SK-N-SH treated with all-trans-retinoic acid at 6 μM for 48 hours (cell line): ENCODE measurements around the gene DGKH.

Experiments used
- ATAC-seq: fragments of 200-7000 bp; cut with Tn5 transposase; 3 replicates; pipeline ENCODE4 v1.9.1; 2020; ENCODE audit warnings: mild to moderate bottlenecking, moderate library complexity
- ARNTL ChIP-seq: fragments of 450-650 bp; formaldehyde crosslinking; IDR thresholded peaks from 2 replicates; pipeline ENCODE4 v1.5.0; 2020; ENCODE audit warnings: low read depth, mild to moderate bottlenecking, moderate library complexity, borderline replicate concordance
- BACH2 ChIP-seq: fragments of 250-450 bp; sonication (Bioruptor Pico); IDR thresholded peaks from 2 replicates; pipeline ENCODE4 v1.9.0; 2021; ENCODE audit warnings: mild to moderate bottlenecking, borderline replicate concordance
- CSDC2 ChIP-seq: fragments of 250-450 bp; sonication (Bioruptor Pico); IDR thresholded peaks from 2 replicates; pipeline ENCODE4 v1.5.0; 2020; ENCODE audit warnings: mild to moderate bottlenecking, moderate library complexity
- CSRNP3 ChIP-seq: fragments of 250-450 bp; sonication (Bioruptor Pico); IDR thresholded peaks from 2 replicates; pipeline ENCODE4 v1.5.1; 2021; ENCODE audit warnings: mild to moderate bottlenecking, moderate library complexity
- ESRRG ChIP-seq: fragments of 250-450 bp; sonication (Bioruptor Pico); IDR thresholded peaks from 2 replicates; pipeline ENCODE4 v1.6.1; 2021; ENCODE audit warnings: mild to moderate bottlenecking
- GLIS3 ChIP-seq: fragments of 250-450 bp; sonication (Bioruptor Pico); IDR thresholded peaks from 2 replicates; pipeline ENCODE4 v1.5.0; 2020; ENCODE audit warnings: mild to moderate bottlenecking, moderate library complexity
- OSR1 ChIP-seq: fragments of 250-450 bp; sonication (Bioruptor Pico); IDR thresholded peaks from 2 replicates; pipeline ENCODE4 v1.8.0; 2022; ENCODE audit warnings: moderate library complexity, mild to moderate bottlenecking, inconsistent platforms
- PPARA ChIP-seq: fragments of 250-450 bp; sonication (Bioruptor Pico); IDR thresholded peaks from 2 replicates; pipeline ENCODE4 v1.5.0; 2020; ENCODE audit warnings: mild to moderate bottlenecking, borderline replicate concordance
- RARB ChIP-seq: fragments of 250-450 bp; sonication (Bioruptor Pico); IDR thresholded peaks from 2 replicates; pipeline ENCODE4 v1.8.0; 2021; ENCODE audit warnings: mild to moderate bottlenecking, moderate library complexity
- SNAI2 ChIP-seq: fragments of 250-450 bp; sonication (Bioruptor Pico); IDR thresholded peaks from 2 replicates; pipeline ENCODE4 v1.5.0; 2020; ENCODE audit warnings: mild to moderate bottlenecking, moderate library complexity
- TOX ChIP-seq: fragments of 250-450 bp; sonication (Bioruptor Pico); IDR thresholded peaks from 2 replicates; pipeline ENCODE4 v1.8.0; 2021; ENCODE audit warnings: mild to moderate bottlenecking, moderate library complexity, borderline replicate concordance
- TSHZ2 ChIP-seq: fragments of 250-450 bp; sonication (Bioruptor Pico); IDR thresholded peaks from 2 replicates; pipeline ENCODE4 v1.5.0; 2020; ENCODE audit warnings: mild to moderate bottlenecking, moderate library complexity
- ZC3H10 ChIP-seq: fragments of 250-450 bp; sonication (Bioruptor Pico); IDR thresholded peaks from 2 replicates; pipeline ENCODE4 v1.5.1; 2021; ENCODE audit warnings: mild to moderate bottlenecking, moderate library complexity
- ZFP3 ChIP-seq: fragments of 250-450 bp; sonication (Bioruptor Pico); IDR thresholded peaks from 2 replicates; pipeline ENCODE4 v1.5.0; 2020; ENCODE audit warnings: mild to moderate bottlenecking, moderate library complexity
- ZFP30 ChIP-seq: fragments of 450-650 bp; formaldehyde crosslinking; IDR thresholded peaks from 2 replicates; pipeline ENCODE4 v1.5.0; 2022; ENCODE audit warnings: mild to moderate bottlenecking, moderate library complexity
- ZNF565 ChIP-seq: fragments of 450-650 bp; formaldehyde crosslinking; conservative IDR thresholded peaks from 2 replicates; pipeline ENCODE4 v1.5.0; 2020; ENCODE audit warnings: low read depth, mild to moderate bottlenecking, moderate library complexity
- ZNF70 ChIP-seq: fragments of 450-650 bp; formaldehyde crosslinking; IDR thresholded peaks from 2 replicates; pipeline ENCODE4 v1.5.0; 2020; ENCODE audit warnings: mild to moderate bottlenecking, moderate library complexity
- ZNF8 ChIP-seq: fragments of 450-650 bp; formaldehyde crosslinking; IDR thresholded peaks from 2 replicates; pipeline ENCODE4 v1.5.0; 2020; ENCODE audit warnings: mild to moderate bottlenecking, moderate library complexity
- TF ChIP-seq, protein P1 (sequence below): fragments of 250-450 bp; sonication (Bioruptor Pico); IDR thresholded peaks from 2 replicates; pipeline ENCODE4 v1.8.0; 2020; ENCODE audit warnings: mild to moderate bottlenecking, moderate library complexity, borderline replicate concordance
- TF ChIP-seq, protein P2 (sequence below): fragments of 250-450 bp; sonication (Bioruptor Pico); IDR thresholded peaks from 2 replicates; pipeline ENCODE4 v1.8.0; 2021; ENCODE audit warnings: low read depth, mild to moderate bottlenecking, moderate library complexity, borderline replicate concordance
- TF ChIP-seq, protein P3 (sequence below): fragments of 250-450 bp; sonication (Bioruptor Pico); IDR thresholded peaks from 2 replicates; pipeline ENCODE4 v1.5.1; 2020; ENCODE audit warnings: low read depth, mild to moderate bottlenecking, moderate library complexity

The DGKH gene

GRCh38 chr13:42054798-42055499 lies 6.5 kb downstream of the DGKH start:
- no peak for ATAC-seq

DNA sequence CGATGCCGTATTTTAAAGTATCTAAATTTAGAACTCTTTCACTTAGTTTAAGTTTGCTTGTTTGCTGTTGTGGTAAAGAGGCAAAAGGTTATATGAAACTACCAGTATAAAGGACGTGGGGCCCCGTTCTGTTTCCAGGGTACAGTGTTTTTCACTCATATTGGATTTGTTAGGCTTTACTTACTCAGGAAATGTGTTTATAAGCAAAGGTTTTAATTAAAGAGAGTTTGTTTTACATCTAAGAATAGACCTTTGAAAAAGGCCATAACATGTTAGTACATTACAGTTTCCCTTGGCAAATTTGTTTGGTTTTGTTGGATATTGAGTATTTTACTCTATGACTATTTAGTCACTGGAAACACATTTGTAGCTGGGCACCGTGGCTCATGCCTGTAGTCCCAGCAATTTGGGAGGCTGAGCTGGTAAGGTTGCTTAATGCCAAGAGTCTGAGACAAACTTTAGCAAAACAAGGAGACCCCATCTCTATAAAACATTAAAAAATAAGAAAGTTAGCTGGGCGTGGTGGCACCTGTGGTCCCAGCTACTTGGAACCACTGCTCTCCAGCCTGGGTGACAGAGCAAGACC lies 7.1 kb downstream of the DGKH start:
- ATAC-seq: no peak
- TF ChIP-seq, protein P1, sequence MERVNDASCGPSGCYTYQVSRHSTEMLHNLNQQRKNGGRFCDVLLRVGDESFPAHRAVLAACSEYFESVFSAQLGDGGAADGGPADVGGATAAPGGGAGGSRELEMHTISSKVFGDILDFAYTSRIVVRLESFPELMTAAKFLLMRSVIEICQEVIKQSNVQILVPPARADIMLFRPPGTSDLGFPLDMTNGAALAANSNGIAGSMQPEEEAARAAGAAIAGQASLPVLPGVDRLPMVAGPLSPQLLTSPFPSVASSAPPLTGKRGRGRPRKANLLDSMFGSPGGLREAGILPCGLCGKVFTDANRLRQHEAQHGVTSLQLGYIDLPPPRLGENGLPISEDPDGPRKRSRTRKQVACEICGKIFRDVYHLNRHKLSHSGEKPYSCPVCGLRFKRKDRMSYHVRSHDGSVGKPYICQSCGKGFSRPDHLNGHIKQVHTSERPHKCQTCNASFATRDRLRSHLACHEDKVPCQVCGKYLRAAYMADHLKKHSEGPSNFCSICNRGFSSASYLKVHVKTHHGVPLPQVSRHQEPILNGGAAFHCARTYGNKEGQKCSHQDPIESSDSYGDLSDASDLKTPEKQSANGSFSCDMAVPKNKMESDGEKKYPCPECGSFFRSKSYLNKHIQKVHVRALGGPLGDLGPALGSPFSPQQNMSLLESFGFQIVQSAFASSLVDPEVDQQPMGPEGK (CRISPR knock-in tag): no peak
- TF ChIP-seq CSDC2 (CRISPR knock-in tag) (no peak), OSR1 (CRISPR knock-in tag) (no peak), ZFP30 (CRISPR knock-in tag) (no peak), ZC3H10 (CRISPR knock-in tag) (no peak), RARB (no peak), ZNF70 (no peak)

More at GRCh38 chr13:42054798-42055499, 6.5 kb downstream of the DGKH start:
- TF ChIP-seq ZFP3 (no peak), ZNF8 (CRISPR knock-in tag) (no peak), GLIS3 (CRISPR knock-in tag) (no peak), ZC3H10 (CRISPR knock-in tag) (no peak)

- TF ChIP-seq ZFP30 (CRISPR knock-in tag) (no peak), PPARA (CRISPR knock-in tag) (no peak), CSRNP3 (CRISPR knock-in tag) (no peak), GLIS3 (CRISPR knock-in tag) (no peak), ESRRG (CRISPR knock-in tag) (no peak), RARB (no peak), ZC3H10 (CRISPR knock-in tag) (no peak), TSHZ2 (CRISPR knock-in tag) (no peak), ZFP3 (no peak), ZNF70 (no peak), CSDC2 (CRISPR knock-in tag) (no peak), ARNTL (no peak), SNAI2 (CRISPR knock-in tag) (no peak), ZNF565 (no peak), BACH2 (CRISPR knock-in tag) (no peak), TOX (CRISPR knock-in tag) (no peak), OSR1 (CRISPR knock-in tag) (no peak)
- TF ChIP-seq, protein P1 (CRISPR knock-in tag): no peak
- TF ChIP-seq, protein P2, sequence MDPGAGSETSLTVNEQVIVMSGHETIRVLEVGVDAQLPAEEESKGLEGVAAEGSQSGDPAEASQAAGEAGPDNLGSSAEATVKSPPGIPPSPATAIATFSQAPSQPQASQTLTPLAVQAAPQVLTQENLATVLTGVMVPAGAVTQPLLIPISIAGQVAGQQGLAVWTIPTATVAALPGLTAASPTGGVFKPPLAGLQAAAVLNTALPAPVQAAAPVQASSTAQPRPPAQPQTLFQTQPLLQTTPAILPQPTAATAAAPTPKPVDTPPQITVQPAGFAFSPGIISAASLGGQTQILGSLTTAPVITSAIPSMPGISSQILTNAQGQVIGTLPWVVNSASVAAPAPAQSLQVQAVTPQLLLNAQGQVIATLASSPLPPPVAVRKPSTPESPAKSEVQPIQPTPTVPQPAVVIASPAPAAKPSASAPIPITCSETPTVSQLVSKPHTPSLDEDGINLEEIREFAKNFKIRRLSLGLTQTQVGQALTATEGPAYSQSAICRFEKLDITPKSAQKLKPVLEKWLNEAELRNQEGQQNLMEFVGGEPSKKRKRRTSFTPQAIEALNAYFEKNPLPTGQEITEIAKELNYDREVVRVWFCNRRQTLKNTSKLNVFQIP: no peak
- TF ChIP-seq, protein P3, sequence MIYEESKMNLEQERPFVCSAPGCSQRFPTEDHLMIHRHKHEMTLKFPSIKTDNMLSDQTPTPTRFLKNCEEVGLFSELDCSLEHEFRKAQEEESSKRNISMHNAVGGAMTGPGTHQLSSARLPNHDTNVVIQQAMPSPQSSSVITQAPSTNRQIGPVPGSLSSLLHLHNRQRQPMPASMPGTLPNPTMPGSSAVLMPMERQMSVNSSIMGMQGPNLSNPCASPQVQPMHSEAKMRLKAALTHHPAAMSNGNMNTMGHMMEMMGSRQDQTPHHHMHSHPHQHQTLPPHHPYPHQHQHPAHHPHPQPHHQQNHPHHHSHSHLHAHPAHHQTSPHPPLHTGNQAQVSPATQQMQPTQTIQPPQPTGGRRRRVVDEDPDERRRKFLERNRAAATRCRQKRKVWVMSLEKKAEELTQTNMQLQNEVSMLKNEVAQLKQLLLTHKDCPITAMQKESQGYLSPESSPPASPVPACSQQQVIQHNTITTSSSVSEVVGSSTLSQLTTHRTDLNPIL (CRISPR knock-in tag): no peak
- no peak for ATAC-seq
These were observed 7.7 kb downstream of the DGKH start for GRCh38 chr13:42056146-42056545.
